MCF 10A (cell line): ENCODE measurements around the gene SLC38A7. TPM values are rescaled to one million over a fixed set of nuclear protein-coding genes. Genes with fewer than 3 reads are reported as not detected.

Source experiments
- BruUV-seq: library from RNA; stranded (reverse); fragments of 400-500 nt; replicated peaks from 2 replicates; lab custom pipeline; 2021; lab: Mats Ljungman, UMichigan
- CTCF ChIA-PET: fragments of 300-600 bp; sonication (Branson Sonifier 250); formaldehyde crosslinking; extraction: SDS; loops from one replicate; lab custom pipeline; 2021; ENCODE audit warnings: antibody characterized with exemption, inconsistent platforms; lab: Yijun Ruan, JAX
- POLR2A ChIA-PET: fragments of 300-600, 350-650 bp; sonication (Branson Sonifier 250); formaldehyde crosslinking; extraction: SDS; loops from one replicate; lab custom pipeline; 2020; ENCODE audit warnings: antibody characterized with exemption, inconsistent platforms; lab: Yijun Ruan, JAX
- DNase-seq: peaks from one replicate; pipeline ENCODE4 v3.0.0-alpha.2; 2018; ENCODE audit not compliant: unreplicated experiment
- H3K27ac Mint-ChIP-seq: one replicate; pipeline ENCODE4 v1.8.0; 2022; ENCODE audit warnings: mild to moderate bottlenecking, low read depth, mixed read lengths; ENCODE audit not compliant: unreplicated experiment
- H3K27me3 Mint-ChIP-seq: one replicate; pipeline ENCODE4 v1.8.0; 2022; ENCODE audit warnings: mixed read lengths; ENCODE audit not compliant: insufficient read depth, unreplicated experiment
- H3K36me3 Mint-ChIP-seq: one replicate; pipeline ENCODE4 v1.8.0; 2022; ENCODE audit warnings: mild to moderate bottlenecking, moderate library complexity, mixed read lengths; ENCODE audit not compliant: insufficient read depth, unreplicated experiment
- H3K4me1 Mint-ChIP-seq: one replicate; pipeline ENCODE4 v1.8.0; 2022; ENCODE audit warnings: mixed read lengths; ENCODE audit not compliant: insufficient read depth, unreplicated experiment
- H3K4me3 Mint-ChIP-seq: one replicate; pipeline ENCODE4 v1.8.0; 2022; ENCODE audit warnings: mild to moderate bottlenecking, moderate library complexity, mixed read lengths; ENCODE audit not compliant: unreplicated experiment
- H3K9me3 Mint-ChIP-seq: one replicate; pipeline ENCODE4 v1.8.0; 2022; ENCODE audit warnings: mixed read lengths; ENCODE audit not compliant: unreplicated experiment
- CTCF ChIP-seq: fragments of 200-600 bp; IDR thresholded peaks from one replicate; pipeline ENCODE4 v1.8.0; 2022; ENCODE audit warnings: antibody characterized with exemption, mild to moderate bottlenecking; ENCODE audit not compliant: unreplicated experiment
- intact Hi-C: fragments of 100-400 bp; cut with micrococcal nuclease; formaldehyde crosslinking; loops from 2 replicates; pipeline ENCODE4 v1.14.1; 2022
- total RNA-seq: library from RNA; stranded (reverse); gene quantifications from 2 replicates; pipeline ENCODE4 v1.2.3, GENCODE V29; 2022

SLC38A7 gene
- total RNA-seq, 1 experiment from 2014 or later = 12.6 TPM

- no peaks in the 10 kb centered on the region for H3K27me3 Mint-ChIP-seq
- intact Hi-C loops = loop anchor here (10.0 kb wide), 1 partner anchor 48 kb away; the partner anchor contains the start of gene SLC38A7
- H3K9me3 Mint-ChIP-seq = no peaks in the 10 kb centered on the region
- TSS peak; percentile 33 for BruUV-seq
- TF ChIP-seq CTCF = no peak
- POLR2A ChIA-PET = interaction anchor here (0.6 to 2.6 kb wide), 5 partner anchors 9 to 134 kb away, joined by 3 to 12 read pairs (median 4); partner anchors contain the start of gene SLC38A7
- peak overlapping the region; percentile 95 for H3K4me3 Mint-ChIP-seq
- peak; percentile 67 for DNase-seq
- peaks cover 14% of the 10 kb centered on the region for H3K36me3 Mint-ChIP-seq
- CTCF ChIA-PET = interaction anchor here (0.7 to 2.3 kb wide), 9 partner anchors 8 to 1570 kb away, joined by 3 to 8 read pairs (median 3); no protein-coding TSS in a partner anchor
- H3K27ac Mint-ChIP-seq = peak overlapping the region; percentile 71
- peaks cover 11% of the 10 kb centered on the region for H3K4me1 Mint-ChIP-seq
These were observed 48.1 kb upstream of the SLC38A7 start for GRCh38 chr16:58732545-58733247.

GRCh38 chr16:58730724-58731370, 46.3 kb upstream of the SLC38A7 start:
- no peak for DNase-seq
- no peaks in the 10 kb centered on the region for H3K9me3 Mint-ChIP-seq
- peaks cover 11% of the 10 kb centered on the region for H3K4me1 Mint-ChIP-seq
- H3K4me3 Mint-ChIP-seq = no peak overlapping the region
- POLR2A ChIA-PET = interaction anchor here (0.7 to 1.4 kb wide), 4 partner anchors 14 to 1700 kb away, joined by 3 to 8 read pairs (median 3); no protein-coding TSS in a partner anchor
- TF ChIP-seq CTCF = no peak
- CTCF ChIA-PET = interaction anchor here (2.3 kb wide), 1 partner anchor 25 kb away, joined by 7 read pairs; no protein-coding TSS in a partner anchor
- no peak overlapping the region for H3K27ac Mint-ChIP-seq
- no TSS peak for BruUV-seq
- H3K36me3 Mint-ChIP-seq = peaks cover 16% of the 10 kb centered on the region
- intact Hi-C loops = loop anchor here (10.0 kb wide), 1 partner anchor 46 kb away; the partner anchor contains the start of gene SLC38A7
- no peaks in the 10 kb centered on the region for H3K27me3 Mint-ChIP-seq

GRCh38 chr16:58727796-58728568, 43.4 kb upstream of the SLC38A7 start:
- Mint-ChIP-seq H3K9me3 (no peaks in the 10 kb centered on the region), H3K36me3 (peaks cover 33% of the 10 kb centered on the region), H3K27me3 (no peaks in the 10 kb centered on the region), H3K4me3 (no peak overlapping the region), H3K27ac (no peak overlapping the region), H3K4me1 (peaks cover 8% of the 10 kb centered on the region)
- no peak for DNase-seq
- intact Hi-C loops = no loop called here
- TF ChIP-seq CTCF = no peak
- CTCF ChIA-PET = interaction anchor here (1.0 to 1.1 kb wide), 2 partner anchors 10 to 232 kb away, joined by 3 read pairs; no protein-coding TSS in a partner anchor
- BruUV-seq = no TSS peak
- POLR2A ChIA-PET = interaction anchor here (0.7 kb wide), 1 partner anchor 210 kb away, joined by 3 read pairs; no protein-coding TSS in a partner anchor
